Endothelial cell of hepatic sinusoid (primary cell): ENCODE measurements around the gene PPP2R1B.

Experiments
- in situ Hi-C: cut with HindIII; loops from 2 replicates; pipeline ENCODE4 v1.10.0; 2017; ENCODE audit warnings: low sequenced_read_pairs

The PPP2R1B gene

GRCh38 chr11:111759376-111759775, 6.8 kb downstream of the PPP2R1B start:
- in situ Hi-C loops, result no loop called here

DNA sequence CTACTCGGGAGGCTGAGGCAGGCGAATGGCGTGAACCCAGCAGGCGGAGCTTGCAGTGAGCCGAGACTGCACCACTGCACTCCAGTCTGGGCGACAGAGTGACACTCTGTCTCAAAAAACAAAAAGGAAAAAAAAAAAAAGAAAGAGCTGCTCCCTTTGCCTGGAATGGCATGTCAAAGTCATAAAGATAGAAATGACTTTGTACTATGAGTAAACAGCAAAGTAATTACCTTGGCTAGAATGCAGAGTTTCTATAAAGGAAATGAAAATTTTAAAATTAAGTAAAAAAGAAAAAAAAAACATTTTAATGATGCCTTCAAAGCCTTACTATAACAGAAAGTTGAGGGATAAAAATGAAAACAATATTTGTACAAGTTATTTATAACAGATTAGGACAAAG, 10.1 kb downstream of the PPP2R1B start:
- in situ Hi-C loops, result no loop called here

DNA sequence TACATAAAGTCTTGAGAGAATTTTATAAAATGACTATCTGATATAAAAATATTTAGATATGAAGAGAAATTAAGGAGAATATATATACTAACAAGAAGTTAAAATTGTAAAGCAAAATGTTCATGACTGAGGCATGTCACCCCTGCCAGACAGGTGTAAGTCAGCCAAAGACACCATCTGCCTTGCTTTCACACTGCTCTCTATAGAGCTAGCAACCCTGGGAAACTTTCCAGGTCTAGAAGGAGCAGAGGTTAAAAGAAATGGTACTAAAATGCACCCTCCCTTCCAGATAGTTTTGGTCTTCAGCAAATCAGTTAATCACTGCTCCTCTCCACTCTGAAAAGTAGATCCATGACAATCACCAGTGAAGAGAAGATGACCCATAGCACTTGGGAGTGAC, 16.5 kb downstream of the PPP2R1B start:
- in situ Hi-C loops, result no loop called here

GRCh38 chr11:111748035-111748804, 18.0 kb downstream of the PPP2R1B start:
- in situ Hi-C loops, result no loop called here

- in situ Hi-C loops, result no loop called here
These were observed 20.3 kb downstream of the PPP2R1B start for GRCh38 chr11:111745719-111746504.

DNA sequence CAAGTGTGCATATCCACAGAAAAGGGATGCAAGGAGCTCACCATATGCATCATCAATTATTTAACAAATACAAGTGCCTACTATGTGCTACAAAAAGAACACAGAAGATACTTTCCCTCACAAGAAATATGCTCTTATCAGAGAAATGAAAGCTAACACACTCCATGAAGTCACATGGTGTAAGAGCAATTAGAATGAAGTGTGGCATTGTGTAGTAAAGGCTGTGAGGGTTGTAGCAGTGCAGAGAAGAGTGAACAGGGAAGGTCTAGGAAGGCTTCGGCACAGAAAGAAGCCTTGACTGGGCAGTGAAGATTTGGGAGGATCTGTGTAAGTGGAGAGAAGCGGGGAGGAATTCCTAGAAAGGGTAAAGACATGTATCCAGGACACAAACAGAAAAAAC, 22.5 kb downstream of the PPP2R1B start:
- in situ Hi-C loops, result no loop called here

DNA sequence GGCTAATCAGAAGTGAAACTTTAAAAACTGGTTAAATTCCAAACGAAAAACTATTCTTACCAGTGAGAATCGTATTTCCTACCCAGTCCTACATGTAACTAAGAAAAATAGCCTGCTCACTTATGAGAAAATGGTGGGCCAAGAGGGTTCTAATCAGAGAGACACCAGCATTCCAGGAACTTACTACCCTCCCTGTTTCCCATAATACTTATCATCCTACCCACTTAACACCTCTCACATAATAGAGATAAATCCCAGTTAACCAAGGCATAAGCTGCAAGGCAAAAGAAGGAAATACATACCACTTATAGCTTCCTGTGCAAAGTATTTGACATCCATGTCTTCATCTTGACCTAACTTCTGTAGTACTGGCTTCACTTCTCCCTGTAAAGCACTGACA, 24.4 kb downstream of the PPP2R1B start:
- in situ Hi-C loops, result no loop called here

GRCh38 chr11:111739299-111739698, 26.9 kb downstream of the PPP2R1B start:
- in situ Hi-C loops, result no loop called here

- in situ Hi-C loops, result no loop called here
These were observed 28.6 kb downstream of the PPP2R1B start for GRCh38 chr11:111737444-111738210.

- in situ Hi-C loops, result no loop called here
These were observed 29.4 kb downstream of the PPP2R1B start for GRCh38 chr11:111736621-111737443.

- in situ Hi-C loops, result no loop called here
These were observed 30.0 kb downstream of the PPP2R1B start for GRCh38 chr11:111736181-111736590.

GRCh38 chr11:111735262-111736116, 30.7 kb downstream of the PPP2R1B start:
- in situ Hi-C loops, result no loop called here

- in situ Hi-C loops, result no loop called here
These were observed 31.3 kb downstream of the PPP2R1B start for GRCh38 chr11:111734954-111735261.

GRCh38 chr11:111734101-111734953, 31.9 kb downstream of the PPP2R1B start:
- in situ Hi-C loops, result no loop called here

DNA sequence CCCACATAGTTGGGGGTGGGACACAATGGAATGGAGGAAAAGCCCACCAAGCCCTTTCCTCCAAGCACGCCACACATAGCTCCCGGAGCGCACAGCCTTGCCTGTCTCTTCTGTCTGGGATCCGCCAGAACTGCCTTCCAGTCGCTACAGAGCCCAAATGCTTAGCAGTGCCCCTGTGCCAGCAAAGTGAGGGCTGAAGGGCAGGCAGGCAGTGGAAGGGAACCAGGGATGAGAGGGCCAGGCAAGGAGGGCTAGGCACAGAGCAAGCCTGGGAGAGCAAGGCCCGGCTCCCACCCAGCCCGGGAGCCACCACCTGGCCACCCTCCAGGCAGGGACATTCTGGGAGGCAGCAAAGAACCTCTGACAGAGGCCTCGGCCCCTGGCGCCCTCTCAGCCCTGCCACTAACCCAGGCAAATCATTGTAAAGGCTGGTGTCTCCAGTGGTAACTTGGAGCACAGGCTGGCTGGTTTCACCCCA, 32.5 kb downstream of the PPP2R1B start:
- in situ Hi-C loops, result no loop called here

- in situ Hi-C loops, result no loop called here
These were observed 33.2 kb downstream of the PPP2R1B start for GRCh38 chr11:111733016-111733415.

DNA sequence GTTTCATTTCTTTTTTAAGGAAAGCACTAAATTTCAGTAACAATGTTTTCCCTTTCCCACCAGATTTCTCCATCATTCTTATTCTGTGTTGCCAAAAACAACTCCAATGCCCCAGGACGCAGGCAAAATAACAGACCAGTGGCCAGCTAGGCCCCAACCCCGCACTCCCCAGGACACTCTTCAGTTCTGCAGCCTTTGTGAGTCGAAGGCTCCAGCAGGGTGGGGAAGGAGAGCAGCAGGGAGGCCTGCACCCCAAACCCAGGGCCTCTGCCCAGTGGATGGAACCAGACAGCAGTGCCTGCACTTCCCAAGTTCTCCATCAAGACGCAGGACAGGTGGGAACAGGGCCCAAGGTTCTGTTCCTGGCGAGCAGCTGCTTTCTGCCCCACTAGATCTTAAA, 34.4 kb downstream of the PPP2R1B start:
- in situ Hi-C loops, result no loop called here

DNA sequence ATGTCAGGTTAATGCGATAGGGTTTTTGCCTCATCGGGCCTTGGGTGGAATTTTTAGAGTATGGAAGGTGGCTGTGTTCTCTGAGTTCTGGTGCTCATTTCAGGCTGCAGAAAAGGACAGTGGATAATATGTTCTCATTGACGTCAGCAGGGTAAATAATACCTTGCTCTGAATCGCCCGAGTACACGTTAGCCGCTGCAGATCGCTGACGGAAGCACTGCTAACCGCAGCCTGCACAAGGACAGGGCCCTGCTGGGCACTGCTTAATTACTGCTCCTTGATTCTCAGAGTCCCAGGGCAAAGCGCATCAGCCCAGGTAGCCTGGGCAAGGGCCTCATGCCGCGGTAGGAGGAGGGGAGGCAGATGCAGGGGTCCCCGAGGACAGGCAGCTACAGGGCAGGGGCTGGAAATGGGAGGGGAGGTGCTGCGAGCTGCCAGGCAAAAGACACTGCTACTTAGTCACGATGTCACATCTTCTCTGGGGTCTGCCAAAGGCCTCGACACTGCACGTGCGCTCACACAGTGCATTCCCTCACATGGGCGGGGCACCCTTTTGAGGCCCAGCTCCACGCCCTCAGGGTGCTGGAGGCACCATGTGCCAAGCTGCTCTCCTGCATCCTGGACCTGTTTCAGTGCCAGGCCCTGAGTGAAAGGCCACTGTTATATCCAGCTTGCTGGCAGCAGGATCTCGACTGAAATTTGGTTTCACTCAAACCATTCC, 35.2 kb downstream of the PPP2R1B start:
- in situ Hi-C loops, result no loop called here
